ENCODE results near the gene PERCC1. TPM values are rescaled to one million over a fixed set of nuclear protein-coding genes. Genes with fewer than 3 reads are reported as not detected.

Gene PERCC1
- total RNA-seq: 1 to 10 TPM in 1 of 6 donors, under 1 TPM in 1, not detected in 4; 0.27 to 2.2 TPM

DNA sequence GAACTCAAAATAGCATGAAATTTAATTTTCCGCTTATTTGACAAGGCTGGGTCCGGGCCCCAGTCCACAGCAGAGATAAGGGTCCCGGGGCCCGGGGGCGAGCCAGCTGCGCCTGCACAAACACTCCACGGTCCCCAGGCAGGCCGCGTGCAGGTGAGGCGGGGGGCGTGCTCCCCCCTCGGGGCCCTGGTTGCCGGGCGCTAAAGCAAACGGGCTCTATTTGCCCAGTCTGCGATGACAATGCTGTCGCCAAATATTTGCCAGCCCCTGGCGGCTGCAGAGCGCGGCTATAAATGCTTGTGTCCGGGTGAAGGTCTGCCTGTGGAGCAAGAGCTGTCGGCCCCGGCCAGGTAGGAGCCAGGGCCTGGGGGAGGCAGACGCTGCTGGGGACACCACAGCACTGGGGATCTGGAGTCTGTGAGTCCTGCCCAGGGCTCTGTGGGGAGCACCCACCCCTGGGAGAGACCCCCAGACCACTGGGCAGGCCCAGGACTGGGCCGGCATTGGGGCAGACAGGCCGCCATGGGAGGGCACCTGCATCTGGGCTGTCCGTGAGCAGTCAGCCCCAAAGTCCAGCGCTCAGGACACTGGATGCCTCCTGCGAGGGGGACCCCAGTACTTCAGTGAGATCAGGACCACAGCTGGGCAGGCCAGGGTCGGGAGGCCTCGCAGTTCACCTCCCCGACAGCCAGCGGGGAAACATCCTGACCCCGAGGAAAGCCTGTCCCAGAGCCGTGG is at the start of gene PERCC1:
PERCC1 (plus strand) TSS at position 320 of the 738 bp plus-strand sequence. CDS start 1,516 bp downstream, outside the sequence.
- no peak within 1 kb of the TSS for H3K27ac ChIP-seq
- H3K4me1 ChIP-seq: peaks cover 0 to 8% (median 2%) of the 10 kb centered on the region in 4 donors
- DNase-seq (peak in 1 of 2 donors; percentile 80), ATAC-seq (ENCODE audit: low FRiP score in 2 of 2) (no peak)
- H3K9me3 ChIP-seq: no peaks in the 10 kb centered on the region
- no peaks in the 10 kb centered on the region for H3K36me3 ChIP-seq
- H3K27me3 ChIP-seq: peaks cover 0 to 5% (median 0%) of the 10 kb centered on the region in 4 donors
- peak within 1 kb of the TSS in 1 of 4 donors; percentile 42 for H3K4me3 ChIP-seq
- WGBS, 2 donors: 50 to 59% methylated on average over 17 to 27 of the region's 35 CpGs
- no peak for TF ChIP-seq EP300 (IDR thresholded peaks at IDR 0.05)
- TF ChIP-seq POLR2A (IDR thresholded peaks at IDR 0.05): no peak
- no peak for TF ChIP-seq POLR2AphosphoS5 (IDR thresholded peaks at IDR 0.05)
- TF ChIP-seq, protein P1, sequence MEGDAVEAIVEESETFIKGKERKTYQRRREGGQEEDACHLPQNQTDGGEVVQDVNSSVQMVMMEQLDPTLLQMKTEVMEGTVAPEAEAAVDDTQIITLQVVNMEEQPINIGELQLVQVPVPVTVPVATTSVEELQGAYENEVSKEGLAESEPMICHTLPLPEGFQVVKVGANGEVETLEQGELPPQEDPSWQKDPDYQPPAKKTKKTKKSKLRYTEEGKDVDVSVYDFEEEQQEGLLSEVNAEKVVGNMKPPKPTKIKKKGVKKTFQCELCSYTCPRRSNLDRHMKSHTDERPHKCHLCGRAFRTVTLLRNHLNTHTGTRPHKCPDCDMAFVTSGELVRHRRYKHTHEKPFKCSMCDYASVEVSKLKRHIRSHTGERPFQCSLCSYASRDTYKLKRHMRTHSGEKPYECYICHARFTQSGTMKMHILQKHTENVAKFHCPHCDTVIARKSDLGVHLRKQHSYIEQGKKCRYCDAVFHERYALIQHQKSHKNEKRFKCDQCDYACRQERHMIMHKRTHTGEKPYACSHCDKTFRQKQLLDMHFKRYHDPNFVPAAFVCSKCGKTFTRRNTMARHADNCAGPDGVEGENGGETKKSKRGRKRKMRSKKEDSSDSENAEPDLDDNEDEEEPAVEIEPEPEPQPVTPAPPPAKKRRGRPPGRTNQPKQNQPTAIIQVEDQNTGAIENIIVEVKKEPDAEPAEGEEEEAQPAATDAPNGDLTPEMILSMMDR (IDR thresholded peaks at IDR 0.05): no peak

DNA sequence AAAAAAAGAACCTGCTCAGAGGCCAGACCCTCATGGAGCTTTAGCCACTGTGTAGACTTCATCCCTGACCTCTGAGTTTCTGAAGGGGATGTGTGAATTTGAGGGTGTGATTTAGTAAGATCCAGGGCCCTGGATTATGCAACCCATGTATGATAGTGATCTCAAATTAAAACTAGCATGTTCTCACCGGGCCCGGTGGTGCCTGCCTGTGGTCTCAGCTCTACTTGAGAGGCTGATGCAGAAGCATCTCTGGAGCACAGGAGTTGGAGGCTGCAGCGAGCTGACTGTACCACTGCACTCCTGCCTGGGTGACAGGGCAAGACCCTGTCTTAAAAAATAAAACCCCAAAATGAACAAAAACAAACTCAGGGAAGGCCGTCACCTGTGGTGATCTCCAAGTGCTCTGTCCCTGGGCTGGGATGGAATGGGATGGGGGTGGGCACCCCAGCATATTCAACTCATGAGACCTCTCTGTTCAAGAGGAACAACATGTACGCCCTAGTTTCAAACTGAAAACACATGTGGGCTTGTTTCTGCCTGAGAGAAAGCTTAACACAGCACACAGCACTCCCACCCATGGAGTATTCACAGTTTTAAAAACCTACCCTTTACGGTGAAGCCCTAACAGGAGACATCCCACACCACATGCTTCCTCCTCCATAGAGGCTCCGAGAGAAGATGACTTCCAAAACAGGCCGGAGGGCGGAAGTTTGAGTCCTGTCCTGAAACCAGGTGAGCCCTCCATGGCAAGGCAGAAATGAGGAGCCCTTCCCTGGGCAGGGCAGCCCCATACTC is 49.1 kb upstream of the PERCC1 start:
- no peaks in the 10 kb centered on the region for H3K9me3 ChIP-seq
- no peak overlapping the region for H3K4me3 ChIP-seq
- no peak for ATAC-seq (ENCODE audit: low FRiP score in 2 of 2)
- no peak overlapping the region for H3K27ac ChIP-seq
- WGBS, 2 donors: 91 to 94% methylated on average over 6 to 9 of the region's 9 CpGs
- H3K36me3 ChIP-seq: peaks cover 13 to 52% (median 35%) of the 10 kb centered on the region in 4 donors
- no peaks in the 10 kb centered on the region for H3K27me3 ChIP-seq
- peaks cover 13 to 25% (median 21%) of the 10 kb centered on the region in 4 donors for H3K4me1 ChIP-seq
- no peak for DNase-seq
- no peak for TF ChIP-seq POLR2AphosphoS5 (IDR thresholded peaks at IDR 0.05)
- TF ChIP-seq POLR2A (IDR thresholded peaks at IDR 0.05): no peak
- TF ChIP-seq, protein P1 (IDR thresholded peaks at IDR 0.05): no peak

DNA sequence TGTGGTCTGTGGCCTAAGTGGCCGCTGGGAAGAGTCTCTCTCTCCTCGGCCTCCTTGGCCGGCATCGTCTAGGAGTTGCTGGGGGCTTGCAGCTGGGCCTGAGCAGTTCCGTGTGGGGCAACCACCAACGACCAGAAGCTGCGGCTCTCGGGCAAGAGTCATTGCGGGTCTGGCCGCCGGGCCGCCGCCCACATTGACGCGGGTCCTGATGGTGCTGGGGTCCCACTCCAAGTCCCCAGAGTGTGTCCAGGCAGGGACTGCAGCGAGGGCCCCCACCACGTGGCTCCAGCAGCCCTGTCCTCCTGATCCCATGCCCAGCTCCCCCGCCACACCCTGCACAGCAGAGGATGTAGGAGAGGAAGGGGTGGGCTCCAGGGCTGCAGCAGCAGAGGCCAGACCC is 47.3 kb upstream of the PERCC1 start:
- no peak for TF ChIP-seq POLR2AphosphoS5 (IDR thresholded peaks at IDR 0.05)
- TF ChIP-seq, protein P1 (IDR thresholded peaks at IDR 0.05): no peak
- TF ChIP-seq POLR2A (IDR thresholded peaks at IDR 0.05): no peak
- no peak for TF ChIP-seq EP300 (IDR thresholded peaks at IDR 0.05)
- Histone ChIP-seq H3K4me3 (no peak overlapping the region), H3K4me1 (peaks cover 10 to 18% (median 14%) of the 10 kb centered on the region in 4 donors), H3K36me3 (peaks cover 13 to 65% (median 46%) of the 10 kb centered on the region in 4 donors), H3K27me3 (no peaks in the 10 kb centered on the region), H3K9me3 (no peaks in the 10 kb centered on the region), H3K27ac (no peak overlapping the region)
- ATAC-seq (ENCODE audit: low FRiP score in 2 of 2) (no peak), DNase-seq (no peak)
- 92% methylated on average over 18 of the region's 18 CpGs; no CpG with 5 or more reads in 1 of the 2 donors for WGBS, 2 donors

DNA sequence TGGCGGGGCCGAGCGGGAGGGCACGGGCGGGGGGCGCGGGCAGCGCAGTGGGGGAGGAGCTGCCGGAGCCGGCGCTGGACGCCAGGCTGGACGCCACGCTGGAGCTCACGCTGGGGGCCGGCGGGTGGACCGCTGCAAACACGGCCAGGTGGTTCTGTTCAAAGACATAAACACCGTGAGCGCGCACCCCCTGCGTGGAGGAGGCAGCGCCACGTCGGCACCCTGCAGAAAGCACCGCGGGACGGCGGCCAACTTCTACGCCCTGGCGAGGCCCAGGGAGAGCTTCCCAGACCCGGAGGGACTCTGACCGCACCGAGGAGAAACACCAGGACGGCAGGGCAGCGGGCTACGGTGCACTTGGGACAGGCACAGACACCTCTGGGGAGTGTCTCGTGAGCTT is 45.6 kb upstream of the PERCC1 start:
- no peaks in the 10 kb centered on the region for H3K27me3 ChIP-seq
- H3K27ac ChIP-seq: no peak overlapping the region
- DNase-seq (no peak), ATAC-seq (ENCODE audit: low FRiP score in 2 of 2) (no peak)
- no peak overlapping the region for H3K4me3 ChIP-seq
- no peak for TF ChIP-seq POLR2A (IDR thresholded peaks at IDR 0.05)
- TF ChIP-seq, protein P1 (IDR thresholded peaks at IDR 0.05): no peak
- TF ChIP-seq EP300 (IDR thresholded peaks at IDR 0.05): no peak
- no peak for TF ChIP-seq POLR2AphosphoS5 (IDR thresholded peaks at IDR 0.05)
- peaks cover 16 to 82% (median 61%) of the 10 kb centered on the region in 4 donors for H3K36me3 ChIP-seq
- peaks cover 0 to 1% (median 0%) of the 10 kb centered on the region in 4 donors for H3K4me1 ChIP-seq
- H3K9me3 ChIP-seq: no peaks in the 10 kb centered on the region
- 96 to 97% methylated on average over 25 to 39 of the region's 39 CpGs for WGBS, 2 donors
